HepG2 (cell line): ENCODE results near the gene ZMYND8. TPM values are rescaled to one million over a fixed set of nuclear protein-coding genes. Genes with fewer than 3 reads are reported as not detected.

Experiments
- ATAC-seq: fragments of 200-7000 bp; cut with Tn5 transposase; 3 replicates; pipeline ENCODE4 v1.9.1; 2020; ENCODE audit warnings: mild to moderate bottlenecking, moderate library complexity
- BruUV-seq: library from RNA; stranded (reverse); fragments of 400-500 nt; replicated peaks from 2 replicates; lab custom pipeline; 2021; lab: Mats Ljungman, UMichigan
- CTCF ChIA-PET: fragments of 300-600 bp; formaldehyde crosslinking; extraction: SDS; loops from one replicate; lab custom pipeline; 2021; ENCODE audit warnings: low total read pairs, inconsistent platforms, low intra/inter-chr PET ratio; lab: Yijun Ruan, JAX
- POLR2A ChIA-PET: fragments of 350-600 bp; sonication (Branson Sonifier 250); formaldehyde crosslinking; loops from one replicate; lab custom pipeline; 2020; ENCODE audit warnings: antibody characterized with exemption, inconsistent platforms; lab: Yijun Ruan, JAX
- DNase-seq: peaks from one replicate; pipeline ENCODE4 v3.0.0-alpha.2; 2015; ENCODE audit warnings: low spot score
- FAIRE-seq: peaks from 3 replicates; lab custom pipeline; 2011; peaks lifted over from hg19 to GRCh38; lab: Jason Lieb, UNC
- H2AFZ ChIP-seq: one replicate; pipeline ENCODE4 v1.6.1; 2011; ENCODE audit warnings: low read length, inconsistent platforms
- H3K27ac ChIP-seq: fragments of 300-600 bp; 3 replicates; pipeline ENCODE4 v1.8.0; 2011; ENCODE audit warnings: mixed run types, mild to moderate bottlenecking, mixed read lengths, low read length, inconsistent platforms; ENCODE audit not compliant: insufficient read depth; ENCODE audit errors: extremely low read length
- H3K27me3 ChIP-seq, 2 experiments: fragments of 200-600 bp in 1 of 2; 2 replicates in 1 of 2; 3 replicates in 1 of 2; pipeline versions ENCODE4 v1.6.0 to v1.8.0; 2011; ENCODE audit warnings: low read length in 2 of 2, mild to moderate bottlenecking in 2 of 2, moderate library complexity in 2 of 2, inconsistent platforms in 1 of 2; ENCODE audit not compliant: insufficient read depth in 2 of 2, control insufficient read depth in 1 of 2
- H3K36me3 ChIP-seq, 2 experiments: fragments of 200-600 bp in 1 of 2; replicated peaks in 1 of 2; 2 replicates in 1 of 2; 3 replicates in 1 of 2; pipeline versions ENCODE4 v1.5.1 to v1.8.0; 2011; ENCODE audit warnings: low read length in 2 of 2, inconsistent platforms in 1 of 2; ENCODE audit not compliant: insufficient read depth in 2 of 2, control insufficient read depth in 1 of 2
- H3K4me1 ChIP-seq: 2 replicates; pipeline ENCODE4 v1.5.1; 2012; ENCODE audit warnings: low read length, inconsistent platforms; ENCODE audit not compliant: insufficient read depth
- H3K4me2 ChIP-seq: 2 replicates; pipeline ENCODE4 v1.6.0; 2011; ENCODE audit warnings: low read depth, low read length, inconsistent platforms
- H3K4me3 ChIP-seq, 3 experiments: fragments of 200-600 bp in 1 of 3; sonication (generic), shearing (Covaris generic) in 1 of 3; replicated peaks in 1 of 3; 2 replicates each; pipeline ENCODE4 v1.5.1; 2011 to 2016; ENCODE audit warnings: low read length in 3 of 3, inconsistent platforms in 2 of 3, low read depth in 2 of 3, mild to moderate bottlenecking in 2 of 3, control low read depth in 1 of 3, mixed read lengths in 1 of 3; ENCODE audit not compliant: insufficient read depth in 1 of 3
- H3K79me2 ChIP-seq: one replicate; pipeline ENCODE4 v1.6.1; 2011; ENCODE audit warnings: low read length, inconsistent platforms; ENCODE audit not compliant: insufficient read depth
- H3K9ac ChIP-seq: 2 replicates; pipeline ENCODE4 v1.6.0; 2011; ENCODE audit warnings: mild to moderate bottlenecking, low read depth, low read length, inconsistent platforms; ENCODE audit not compliant: insufficient read depth
- H3K9me3 ChIP-seq: 2 replicates; pipeline ENCODE4 v1.5.1; 2012; ENCODE audit warnings: mild to moderate bottlenecking, low read length
- H4K20me1 ChIP-seq: 2 replicates; pipeline ENCODE4 v1.6.0; 2011; ENCODE audit warnings: inconsistent platforms, mild to moderate bottlenecking, low read length, moderate library complexity; ENCODE audit not compliant: insufficient read depth
- DNMT1 ChIP-seq: sonication (generic); formaldehyde crosslinking; IDR thresholded peaks from 2 replicates; pipeline ENCODE4 v1.5.1; 2020; ENCODE audit warnings: mild to moderate bottlenecking, missing genetic modification reagents
- ISX ChIP-seq: sonication (generic); formaldehyde crosslinking; conservative IDR thresholded peaks from 2 replicates; pipeline ENCODE4 v1.5.0; 2020; ENCODE audit warnings: missing genetic modification reagents
- NR2F6 ChIP-seq, 2 experiments: IDR thresholded peaks; 2 replicates each; pipeline ENCODE4 v1.6.1; 2016; ENCODE audit warnings: antibody characterized with exemption in 1 of 2, mild to moderate bottlenecking in 1 of 2
- POLR2AphosphoS5 ChIP-seq: IDR thresholded peaks from 2 replicates; pipeline ENCODE4 v1.6.1; 2012; ENCODE audit warnings: low read depth, low read length
- POLR2G ChIP-seq: fragments of 200-400 bp; formaldehyde crosslinking; IDR thresholded peaks from 2 replicates; pipeline ENCODE4 v1.6.1; 2018; ENCODE audit warnings: mild to moderate bottlenecking, low read depth, low read length, moderate library complexity
- RBM22 ChIP-seq: fragments of 200-400 bp; formaldehyde crosslinking; optimal IDR thresholded peaks from 2 replicates; pipeline ENCODE3; 2017; ENCODE audit warnings: mild to moderate bottlenecking, low read length, moderate library complexity
- SIN3B ChIP-seq: fragments of 150-350 bp; IDR thresholded peaks from 2 replicates; pipeline ENCODE4 v1.6.1; 2014; ENCODE audit warnings: low read length
- ZNF660 ChIP-seq: sonication (generic); formaldehyde crosslinking; IDR thresholded peaks from 2 replicates; pipeline ENCODE4 v1.5.1; 2020; ENCODE audit warnings: mild to moderate bottlenecking, low read depth, missing genetic modification reagents, borderline replicate concordance
- ZNF766 ChIP-seq: sonication (generic); formaldehyde crosslinking; IDR thresholded peaks from 2 replicates; pipeline ENCODE4 v1.5.0; 2020; ENCODE audit warnings: missing genetic modification reagents, borderline replicate concordance
- ZNF772 ChIP-seq: sonication (generic); formaldehyde crosslinking; IDR thresholded peaks from 2 replicates; pipeline ENCODE4 v1.5.0; 2020; ENCODE audit warnings: mild to moderate bottlenecking, missing genetic modification reagents
- WGBS: methylation state at CpG from one replicate; pipeline ENCODE4 v1.1.6; 2017; ENCODE audit warnings: low lambda C conversion rate; 5-methylcytosine and 5-hydroxymethylcytosine counted together
- in situ Hi-C: cut with HindIII; loops from 2 replicates; pipeline ENCODE4 v1.10.0; 2017; ENCODE audit warnings: low pct_unique_long_range_greater_than_20kb; ENCODE audit not compliant: extremely low pct_ligation_motif_present
- intact Hi-C: fragments of 100-400 bp; cut with micrococcal nuclease; formaldehyde crosslinking; loops from one replicate; pipeline ENCODE4 v1.10.0; 2022; ENCODE audit not compliant: unreplicated experiment
- polyA plus RNA-seq, 8 experiments: library from polyadenylated mRNA; depleted of rRNA in 3 of 8; stranded (reverse) in 7 of 8; unstranded in 1 of 8; fragments of >200 nt; fragmentation: Illumina TruSeq in 4 of 8; extraction: Trizol in 4 of 8; gene quantifications; 2 replicates each; pipeline versions ENCODE4 v1.2.1 to v1.2.3, GENCODE V29; 2011 to 2016; ENCODE audit warnings: low read depth in 4 of 8, missing spikeins in 1 of 8, mixed read lengths in 1 of 8; ENCODE audit not compliant: insufficient read depth in 1 of 8
- total RNA-seq, 5 experiments: library from RNA; depleted of rRNA; stranded (reverse); fragments of >200 nt; fragmentation: Illumina TruSeq; extraction: Trizol; gene quantifications; 2 replicates each; pipeline ENCODE4 v1.2.3, GENCODE V29; 2016; ENCODE audit warnings: low read depth in 1 of 5
- TF ChIP-seq, protein P1 (sequence below): sonication (generic); formaldehyde crosslinking; conservative IDR thresholded peaks from 2 replicates; pipeline ENCODE4 v1.4.0; 2020; ENCODE audit warnings: missing genetic modification reagents
- TF ChIP-seq, protein P2 (sequence below): sonication (generic); formaldehyde crosslinking; IDR thresholded peaks from 2 replicates; pipeline ENCODE4 v1.4.0; 2020; ENCODE audit warnings: mild to moderate bottlenecking, missing genetic modification reagents, borderline replicate concordance

Gene ZMYND8
- total and polyA plus RNA-seq, 2 of the 13 experiments (the other 11 are each of a cell fraction or from before 2014, with no cell fraction given), result 53.9 to 84.7 TPM

DNA sequence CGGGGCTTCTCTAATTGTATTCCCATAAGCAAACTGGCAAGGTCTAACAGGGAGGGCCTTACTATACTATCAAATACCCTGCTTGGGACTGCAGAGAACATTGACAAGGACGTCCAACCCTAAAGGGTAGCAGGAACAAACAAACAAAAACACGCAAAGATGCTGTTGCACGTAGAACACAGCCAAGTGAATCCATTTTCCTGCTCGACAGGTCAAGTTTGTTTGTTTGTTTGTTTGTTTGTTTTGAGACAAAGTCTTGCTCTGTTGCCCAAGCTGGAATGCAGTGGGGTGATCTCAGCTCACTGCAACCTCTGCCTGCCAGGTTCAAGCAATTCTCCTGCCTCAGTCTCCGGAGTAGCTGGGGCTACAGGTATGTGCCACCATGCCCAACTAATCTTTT is 91.3 kb downstream of the ZMYND8 start:
- ChIA-PET CTCF (no interaction called here), POLR2A (no interaction called here)
- in situ Hi-C loops, result no loop called here
- no peak overlapping the region for H3K4me2 ChIP-seq
- TF ChIP-seq DNMT1 (CRISPR knock-in tag) (no peak), RBM22 (peak; percentile 87), POLR2G (peak; percentile 4; the same call in 1 of the 2 replicates), ZNF772 (CRISPR knock-in tag) (no peak), SIN3B (no peak), NR2F6 (IDR thresholded peaks at IDR 0.05) (no peak), NR2F6 (CRISPR knock-in tag; IDR thresholded peaks at IDR 0.05) (no peak), ISX (CRISPR knock-in tag) (no peak), ZNF766 (CRISPR knock-in tag) (no peak), POLR2AphosphoS5 (no peak), ZNF660 (CRISPR knock-in tag) (no peak)
- TF ChIP-seq, protein P1, sequence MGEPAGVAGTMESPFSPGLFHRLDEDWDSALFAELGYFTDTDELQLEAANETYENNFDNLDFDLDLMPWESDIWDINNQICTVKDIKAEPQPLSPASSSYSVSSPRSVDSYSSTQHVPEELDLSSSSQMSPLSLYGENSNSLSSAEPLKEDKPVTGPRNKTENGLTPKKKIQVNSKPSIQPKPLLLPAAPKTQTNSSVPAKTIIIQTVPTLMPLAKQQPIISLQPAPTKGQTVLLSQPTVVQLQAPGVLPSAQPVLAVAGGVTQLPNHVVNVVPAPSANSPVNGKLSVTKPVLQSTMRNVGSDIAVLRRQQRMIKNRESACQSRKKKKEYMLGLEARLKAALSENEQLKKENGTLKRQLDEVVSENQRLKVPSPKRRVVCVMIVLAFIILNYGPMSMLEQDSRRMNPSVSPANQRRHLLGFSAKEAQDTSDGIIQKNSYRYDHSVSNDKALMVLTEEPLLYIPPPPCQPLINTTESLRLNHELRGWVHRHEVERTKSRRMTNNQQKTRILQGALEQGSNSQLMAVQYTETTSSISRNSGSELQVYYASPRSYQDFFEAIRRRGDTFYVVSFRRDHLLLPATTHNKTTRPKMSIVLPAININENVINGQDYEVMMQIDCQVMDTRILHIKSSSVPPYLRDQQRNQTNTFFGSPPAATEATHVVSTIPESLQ (CRISPR knock-in tag), result no peak
- TF ChIP-seq, protein P2, sequence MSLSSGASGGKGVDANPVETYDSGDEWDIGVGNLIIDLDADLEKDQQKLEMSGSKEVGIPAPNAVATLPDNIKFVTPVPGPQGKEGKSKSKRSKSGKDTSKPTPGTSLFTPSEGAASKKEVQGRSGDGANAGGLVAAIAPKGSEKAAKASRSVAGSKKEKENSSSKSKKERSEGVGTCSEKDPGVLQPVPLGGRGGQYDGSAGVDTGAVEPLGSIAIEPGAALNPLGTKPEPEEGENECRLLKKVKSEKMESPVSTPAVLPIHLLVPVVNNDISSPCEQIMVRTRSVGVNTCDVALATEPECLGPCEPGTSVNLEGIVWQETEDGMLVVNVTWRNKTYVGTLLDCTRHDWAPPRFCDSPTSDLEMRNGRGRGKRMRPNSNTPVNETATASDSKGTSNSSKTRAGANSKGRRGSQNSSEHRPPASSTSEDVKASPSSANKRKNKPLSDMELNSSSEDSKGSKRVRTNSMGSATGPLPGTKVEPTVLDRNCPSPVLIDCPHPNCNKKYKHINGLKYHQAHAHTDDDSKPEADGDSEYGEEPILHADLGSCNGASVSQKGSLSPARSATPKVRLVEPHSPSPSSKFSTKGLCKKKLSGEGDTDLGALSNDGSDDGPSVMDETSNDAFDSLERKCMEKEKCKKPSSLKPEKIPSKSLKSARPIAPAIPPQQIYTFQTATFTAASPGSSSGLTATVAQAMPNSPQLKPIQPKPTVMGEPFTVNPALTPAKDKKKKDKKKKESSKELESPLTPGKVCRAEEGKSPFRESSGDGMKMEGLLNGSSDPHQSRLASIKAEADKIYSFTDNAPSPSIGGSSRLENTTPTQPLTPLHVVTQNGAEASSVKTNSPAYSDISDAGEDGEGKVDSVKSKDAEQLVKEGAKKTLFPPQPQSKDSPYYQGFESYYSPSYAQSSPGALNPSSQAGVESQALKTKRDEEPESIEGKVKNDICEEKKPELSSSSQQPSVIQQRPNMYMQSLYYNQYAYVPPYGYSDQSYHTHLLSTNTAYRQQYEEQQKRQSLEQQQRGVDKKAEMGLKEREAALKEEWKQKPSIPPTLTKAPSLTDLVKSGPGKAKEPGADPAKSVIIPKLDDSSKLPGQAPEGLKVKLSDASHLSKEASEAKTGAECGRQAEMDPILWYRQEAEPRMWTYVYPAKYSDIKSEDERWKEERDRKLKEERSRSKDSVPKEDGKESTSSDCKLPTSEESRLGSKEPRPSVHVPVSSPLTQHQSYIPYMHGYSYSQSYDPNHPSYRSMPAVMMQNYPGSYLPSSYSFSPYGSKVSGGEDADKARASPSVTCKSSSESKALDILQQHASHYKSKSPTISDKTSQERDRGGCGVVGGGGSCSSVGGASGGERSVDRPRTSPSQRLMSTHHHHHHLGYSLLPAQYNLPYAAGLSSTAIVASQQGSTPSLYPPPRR (CRISPR knock-in tag), result no peak
- no peaks in the 10 kb centered on the region for H3K27me3 ChIP-seq
- H3K4me1 ChIP-seq, result peaks cover 8% of the 10 kb centered on the region; the same call in 1 of the 2 replicates
- H3K9me3 ChIP-seq, result no peaks in the 10 kb centered on the region
- H3K4me3 ChIP-seq, result no peak overlapping the region
- H2AFZ ChIP-seq, result no peak overlapping the region
- peaks cover 54% of the 10 kb centered on the region for H4K20me1 ChIP-seq
- FAIRE-seq (no peak), DNase-seq (no peak), ATAC-seq (no peak)
- H3K36me3 ChIP-seq, result peaks cover 67 to 91% of the 10 kb centered on the region in 2 experiments
- peaks cover 58% of the 10 kb centered on the region for H3K79me2 ChIP-seq
- WGBS, result 96% methylated on average over 6 of the region's 6 CpGs
- intact Hi-C loops, result no loop called here
- no peak overlapping the region for H3K9ac ChIP-seq
- H3K27ac ChIP-seq, result no peak overlapping the region
- no TSS peak for BruUV-seq
